HEK293 (cell line): ENCODE data around the gene DCAF4.
A peak's percentile ranks its signal among the peaks of the same experiment; 100 is the strongest.

ENCODE experiments used
- PBX3 ChIP-seq: sonication (generic); formaldehyde crosslinking; IDR thresholded peaks from 2 replicates; pipeline ENCODE4 v1.8.1; 2022; ENCODE audit warnings: mild to moderate bottlenecking, moderate library complexity, missing genetic modification reagents
- PRDM10 ChIP-seq: fragments of 450-650 bp; formaldehyde crosslinking; IDR thresholded peaks from 2 replicates; pipeline ENCODE4 v1.5.1; 2016; ENCODE audit warnings: missing biosample characterization, missing genetic modification characterization
- PRDM2 ChIP-seq: fragments of 450-650 bp; formaldehyde crosslinking; IDR thresholded peaks from 2 replicates; pipeline ENCODE4 v1.5.1; 2016; ENCODE audit warnings: missing biosample characterization, missing genetic modification characterization, borderline replicate concordance
- PRDM6 ChIP-seq: fragments of 450-650 bp; formaldehyde crosslinking; IDR thresholded peaks from 2 replicates; pipeline ENCODE4 v1.5.1; 2017; ENCODE audit warnings: missing biosample characterization, missing genetic modification characterization
- SP2 ChIP-seq: fragments of 450-650 bp; formaldehyde crosslinking; IDR thresholded peaks from 2 replicates; pipeline ENCODE4 v1.5.1; 2016; ENCODE audit warnings: missing biosample characterization, missing genetic modification characterization
- SP3 ChIP-seq: fragments of 450-650 bp; formaldehyde crosslinking; IDR thresholded peaks from 2 replicates; pipeline ENCODE4 v1.5.1; 2016; ENCODE audit warnings: missing biosample characterization, missing genetic modification characterization
- ZBTB7A ChIP-seq: fragments of 450-650 bp; formaldehyde crosslinking; IDR thresholded peaks from 2 replicates; pipeline ENCODE4 v1.5.1; 2016; ENCODE audit warnings: low read depth, missing biosample characterization, missing genetic modification characterization
- ZBTB8A ChIP-seq: fragments of 450-650 bp; formaldehyde crosslinking; IDR thresholded peaks from 2 replicates; pipeline ENCODE4 v1.5.1; 2016; ENCODE audit warnings: missing biosample characterization, missing genetic modification characterization
- ZNF114 ChIP-seq: fragments of 450-650 bp; formaldehyde crosslinking; IDR thresholded peaks from 2 replicates; pipeline ENCODE4 v1.5.0; 2017; ENCODE audit warnings: missing biosample characterization, missing genetic modification characterization
- ZNF202 ChIP-seq: fragments of 450-650 bp; formaldehyde crosslinking; IDR thresholded peaks from 2 replicates; pipeline ENCODE4 v1.5.1; 2016; ENCODE audit warnings: missing biosample characterization, missing genetic modification characterization, borderline replicate concordance
- ZNF23 ChIP-seq: fragments of 450-650 bp; formaldehyde crosslinking; IDR thresholded peaks from 2 replicates; pipeline ENCODE4 v1.5.1; 2016; ENCODE audit warnings: missing biosample characterization, missing genetic modification characterization, borderline replicate concordance
- ZNF341 ChIP-seq: fragments of 450-650 bp; formaldehyde crosslinking; IDR thresholded peaks from 2 replicates; pipeline ENCODE4; 2016; ENCODE audit warnings: low read depth, missing biosample characterization, missing genetic modification characterization
- ZNF544 ChIP-seq: fragments of 450-650 bp; formaldehyde crosslinking; IDR thresholded peaks from 2 replicates; pipeline ENCODE4 v1.5.0; 2017; ENCODE audit warnings: missing biosample characterization, missing genetic modification characterization
- ZNF555 ChIP-seq: fragments of 450-650 bp; formaldehyde crosslinking; conservative IDR thresholded peaks from 2 replicates; pipeline ENCODE4 v1.5.1; 2017; ENCODE audit warnings: missing biosample characterization, mild to moderate bottlenecking, missing genetic modification characterization, inconsistent platforms
- ZNF561 ChIP-seq: fragments of 450-650 bp; IDR thresholded peaks from 2 replicates; pipeline ENCODE4 v1.5.1; 2018; ENCODE audit warnings: missing biosample characterization, missing genetic modification characterization, borderline replicate concordance
- ZNF600 ChIP-seq: fragments of 450-650 bp; formaldehyde crosslinking; IDR thresholded peaks from 2 replicates; pipeline ENCODE4 v1.5.1; 2016; ENCODE audit warnings: missing biosample characterization, missing genetic modification characterization
- ZNF692 ChIP-seq: fragments of 450-650 bp; formaldehyde crosslinking; IDR thresholded peaks from 2 replicates; pipeline ENCODE4 v1.5.1; 2016; ENCODE audit warnings: missing biosample characterization, missing genetic modification characterization
- ZNF704 ChIP-seq: fragments of 450-650 bp; formaldehyde crosslinking; IDR thresholded peaks from 2 replicates; pipeline ENCODE4 v1.5.1; 2016; ENCODE audit warnings: missing biosample characterization, missing genetic modification characterization
- ZNF791 ChIP-seq: fragments of 450-650 bp; formaldehyde crosslinking; IDR thresholded peaks from 2 replicates; pipeline ENCODE4 v1.5.1; 2016; ENCODE audit warnings: missing biosample characterization, missing genetic modification characterization
- ZNF843 ChIP-seq: fragments of 450-650 bp; formaldehyde crosslinking; IDR thresholded peaks from 2 replicates; pipeline ENCODE4 v1.5.1; 2016; ENCODE audit warnings: missing biosample characterization, missing genetic modification characterization
- ZSCAN30 ChIP-seq: fragments of 450-650 bp; IDR thresholded peaks from 2 replicates; pipeline ENCODE4 v1.5.1; 2018; ENCODE audit warnings: missing biosample characterization, mild to moderate bottlenecking, missing genetic modification characterization, moderate library complexity
- ZSCAN5A ChIP-seq: fragments of 450-650 bp; formaldehyde crosslinking; IDR thresholded peaks from 2 replicates; pipeline ENCODE4 v1.5.1; 2016; ENCODE audit warnings: missing biosample characterization, missing genetic modification characterization

Gene DCAF4

GRCh38 chr14:72926292-72927028, at the start of gene DCAF4 (continued):
- TF ChIP-seq PRDM6 (tag by site-specific recombination) (no peak), PBX3 (CRISPR knock-in tag) (0 out of 2 replicates have a peak, but pooled peaks have one; percentile 16), ZSCAN5A (tag by site-specific recombination) (peak; percentile 53; the same call in 1 of the 2 replicates), PRDM2 (tag by site-specific recombination) (no peak), ZNF114 (tag by site-specific recombination) (no peak), SP3 (peak; percentile 84), ZSCAN30 (tag by site-specific recombination) (no peak), ZNF692 (tag by site-specific recombination) (peak; percentile 86), ZNF561 (tag by site-specific recombination) (peak; percentile 39; the same call in 1 of the 2 replicates), SP2 (peak; percentile 87), ZNF600 (tag by site-specific recombination) (peak; percentile 90), ZNF791 (tag by site-specific recombination) (no peak), ZNF843 (tag by site-specific recombination) (no peak), ZNF341 (tag by site-specific recombination) (no peak), ZNF23 (tag by site-specific recombination) (no peak), ZBTB8A (peak; percentile 88), ZNF202 (tag by site-specific recombination) (no peak), PRDM10 (tag by site-specific recombination) (0 out of 2 replicates have a peak, but pooled peaks have one; percentile 26), ZNF704 (tag by site-specific recombination) (peak; percentile 87), ZNF555 (no peak), ZNF544 (no peak), ZBTB7A (no peak)
